ENCODE data around the gene MDC1.
A peak's percentile ranks its signal among the peaks of the same experiment; 100 is the strongest.

Gene MDC1

GRCh38 chr6:30754631-30755030 lies 37.5 kb upstream of the MDC1 start:
- TF ChIP-seq ZNF274 (IDR thresholded peaks at IDR 0.05; ENCODE audit: low read depth, low read length) = no peak
- no peak overlapping the region for H3K4me3 ChIP-seq (ENCODE audit: low read length)

DNA sequence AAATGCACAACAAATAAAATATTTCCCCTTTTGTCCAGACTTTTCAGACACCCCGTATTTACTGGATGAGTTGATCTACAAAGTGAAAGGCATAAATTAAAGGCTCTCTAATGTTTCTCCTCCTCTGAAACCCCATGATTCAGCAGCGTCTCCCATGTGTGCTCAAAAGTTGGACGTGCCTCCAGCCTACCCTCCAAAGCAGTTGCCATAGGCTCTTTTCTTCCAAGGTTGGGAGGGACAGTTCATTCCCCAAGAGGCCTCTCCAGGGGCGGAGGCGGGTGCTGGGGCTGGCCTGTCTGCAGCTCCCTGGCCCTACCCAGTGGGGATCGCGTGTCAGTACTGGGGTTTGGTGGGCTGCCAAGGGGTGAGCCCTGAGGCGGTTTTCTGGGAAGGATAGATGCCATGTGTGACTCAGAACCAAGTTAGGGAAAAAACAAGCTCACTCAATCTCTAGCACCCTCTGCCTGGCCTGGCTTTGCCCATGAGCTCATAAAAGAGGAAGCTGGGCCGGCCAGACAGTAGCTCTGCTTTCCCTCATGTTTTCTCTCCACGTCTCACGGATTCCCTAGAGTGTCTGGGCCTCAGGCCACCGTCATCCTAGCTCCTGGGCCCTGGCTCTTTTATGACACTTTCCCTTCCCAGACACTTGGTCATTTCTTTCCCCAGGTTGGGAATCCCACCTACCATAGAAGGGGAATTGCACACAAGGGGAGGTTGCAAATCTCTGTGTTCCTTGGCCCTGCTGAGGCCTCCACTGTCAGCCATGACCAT lies 35.3 kb upstream of the MDC1 start:
- no peak overlapping the region for H3K4me3 ChIP-seq (ENCODE audit: low read length)
- TF ChIP-seq ZNF274 (IDR thresholded peaks at IDR 0.05; ENCODE audit: low read depth, low read length) = no peak

- H3K4me3 ChIP-seq (ENCODE audit: low read length) = no peak overlapping the region
- no peak for TF ChIP-seq ZNF274 (IDR thresholded peaks at IDR 0.05; ENCODE audit: low read depth, low read length)
Measured at GRCh38 chr6:30750379-30750668, 33.2 kb upstream of the MDC1 start.

DNA sequence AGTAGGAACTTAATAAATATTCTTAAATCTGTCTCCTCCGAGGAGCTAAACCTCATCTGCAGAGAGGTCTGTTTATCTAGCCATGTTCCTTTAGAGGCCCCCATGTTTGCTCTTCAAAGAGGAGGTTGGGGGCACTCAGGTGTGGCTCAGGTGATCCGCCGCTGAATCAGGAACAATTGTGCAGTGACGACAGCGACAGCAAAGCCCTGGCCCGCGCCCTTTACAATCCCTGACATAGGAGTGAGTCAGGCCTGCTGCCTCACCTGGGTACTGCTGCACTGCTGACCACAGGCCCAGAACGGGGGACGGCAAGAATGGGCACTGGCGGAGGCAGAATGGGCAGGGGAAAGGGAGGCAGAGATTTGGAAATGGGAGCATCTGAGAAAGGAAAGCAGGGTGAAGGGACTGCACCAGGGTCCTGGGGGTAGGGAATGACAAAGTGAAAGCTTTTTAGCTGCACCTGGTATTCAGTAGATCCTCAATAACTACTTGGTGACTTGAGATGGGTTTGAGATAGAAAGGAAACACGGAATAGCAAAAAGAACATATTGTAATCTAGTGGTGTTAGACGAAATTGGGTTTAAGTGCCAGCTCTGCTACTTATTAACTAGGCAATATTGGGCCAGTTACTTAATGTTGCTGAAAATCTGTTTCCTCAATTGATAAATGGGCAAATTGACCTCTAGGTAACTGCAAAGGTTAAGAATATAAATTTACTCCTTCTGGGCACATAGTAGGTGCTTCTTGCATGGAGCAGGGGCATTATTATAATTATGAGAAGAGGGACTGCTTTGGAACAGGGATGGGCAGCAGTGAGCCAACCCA lies 32.7 kb upstream of the MDC1 start:
- no peak for TF ChIP-seq ZNF274 (IDR thresholded peaks at IDR 0.05; ENCODE audit: low read depth, low read length)
- H3K4me3 ChIP-seq (ENCODE audit: low read length) = no peak overlapping the region

DNA sequence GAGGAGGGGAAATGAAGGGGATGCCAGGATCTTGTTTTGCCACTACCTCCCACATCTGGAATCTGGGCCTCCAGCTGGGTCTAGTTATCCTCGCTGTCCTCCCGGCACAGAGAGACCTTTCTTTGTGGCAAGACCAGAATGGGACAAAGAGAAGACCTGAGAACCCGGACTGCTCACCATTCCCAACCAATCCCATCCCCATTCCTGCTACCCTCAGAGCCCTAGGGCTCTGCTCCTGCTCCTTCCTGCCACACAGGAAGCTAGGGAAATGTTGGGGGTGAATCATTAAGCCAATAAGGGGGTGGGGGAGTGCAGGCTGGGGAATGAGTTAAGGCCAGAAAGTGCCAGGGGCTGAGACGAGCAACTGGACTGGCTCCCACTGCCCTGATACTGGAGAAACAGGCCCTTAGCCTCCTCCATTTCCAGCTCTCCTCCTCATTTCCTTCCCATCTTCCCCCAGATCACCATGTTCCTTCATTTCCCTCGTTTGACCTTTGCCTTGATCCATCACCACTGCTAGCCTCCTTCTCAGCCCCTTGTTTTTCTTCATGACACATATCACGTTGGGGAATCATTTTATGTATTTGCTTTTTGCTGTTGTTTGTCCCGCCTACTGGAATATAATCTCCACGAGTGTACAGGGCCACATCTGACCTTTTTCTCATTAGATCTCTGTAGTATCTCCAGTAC lies 31.9 kb upstream of the MDC1 start:
- TF ChIP-seq ZNF274 (IDR thresholded peaks at IDR 0.05; ENCODE audit: low read depth, low read length) = no peak
- no peak overlapping the region for H3K4me3 ChIP-seq (ENCODE audit: low read length)

DNA sequence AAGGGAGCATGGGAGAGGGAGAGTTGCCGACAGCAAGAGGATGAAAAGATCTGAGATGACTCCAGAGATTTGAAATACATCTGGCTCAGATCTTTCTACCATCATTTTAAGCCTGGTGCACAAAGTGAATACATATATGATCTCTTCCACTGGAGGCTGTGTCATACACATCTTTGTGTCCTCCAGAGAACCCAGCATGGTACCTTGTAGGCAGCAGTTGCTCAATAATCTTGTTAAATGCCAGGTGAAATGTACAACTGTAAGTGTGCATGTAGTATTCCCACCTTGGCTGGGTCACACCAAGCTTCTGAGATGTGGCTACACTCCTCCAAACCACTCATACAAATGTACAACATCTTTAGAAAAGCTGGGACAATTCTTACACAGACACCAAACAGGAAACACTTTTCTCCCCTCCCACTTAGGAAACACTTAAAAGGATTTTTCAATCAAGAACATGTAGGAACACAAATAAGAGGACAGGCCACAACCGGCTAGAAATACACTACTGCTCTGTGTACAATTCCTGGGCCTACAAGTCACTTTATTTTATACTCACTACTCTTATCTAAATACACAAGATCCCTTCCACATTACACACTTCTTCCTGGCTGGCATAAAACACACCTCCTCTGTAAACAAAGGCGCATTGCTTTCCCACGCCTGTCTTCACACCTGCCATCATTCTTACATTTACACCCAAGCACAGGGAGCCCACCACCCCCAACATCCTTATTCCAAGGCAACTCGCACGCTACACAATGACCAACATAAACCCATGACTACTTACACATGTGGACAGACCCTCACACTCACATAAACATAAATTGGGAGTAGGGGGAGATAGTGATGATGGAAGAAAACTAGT lies 31.1 kb upstream of the MDC1 start:
- TF ChIP-seq ZNF274 (IDR thresholded peaks at IDR 0.05; ENCODE audit: low read depth, low read length) = no peak
- no peak overlapping the region for H3K4me3 ChIP-seq (ENCODE audit: low read length)

- H3K4me3 ChIP-seq (ENCODE audit: low read length) = no peak overlapping the region
- TF ChIP-seq ZNF274 (IDR thresholded peaks at IDR 0.05; ENCODE audit: low read depth, low read length) = no peak
Measured at GRCh38 chr6:30747300-30747687, 30.2 kb upstream of the MDC1 start.

GRCh38 chr6:30744054-30744805 lies 27.1 kb upstream of the MDC1 start, which contains the start of gene IER3:
IER3 (minus strand) TSS chr6:30744547; CDS start chr6:30744518, 29 bp downstream.
- H3K4me3 ChIP-seq (ENCODE audit: low read length) = peak within 1 kb of the TSS; percentile 94
- TF ChIP-seq ZNF274 (IDR thresholded peaks at IDR 0.05; ENCODE audit: low read depth, low read length) = no peak

DNA sequence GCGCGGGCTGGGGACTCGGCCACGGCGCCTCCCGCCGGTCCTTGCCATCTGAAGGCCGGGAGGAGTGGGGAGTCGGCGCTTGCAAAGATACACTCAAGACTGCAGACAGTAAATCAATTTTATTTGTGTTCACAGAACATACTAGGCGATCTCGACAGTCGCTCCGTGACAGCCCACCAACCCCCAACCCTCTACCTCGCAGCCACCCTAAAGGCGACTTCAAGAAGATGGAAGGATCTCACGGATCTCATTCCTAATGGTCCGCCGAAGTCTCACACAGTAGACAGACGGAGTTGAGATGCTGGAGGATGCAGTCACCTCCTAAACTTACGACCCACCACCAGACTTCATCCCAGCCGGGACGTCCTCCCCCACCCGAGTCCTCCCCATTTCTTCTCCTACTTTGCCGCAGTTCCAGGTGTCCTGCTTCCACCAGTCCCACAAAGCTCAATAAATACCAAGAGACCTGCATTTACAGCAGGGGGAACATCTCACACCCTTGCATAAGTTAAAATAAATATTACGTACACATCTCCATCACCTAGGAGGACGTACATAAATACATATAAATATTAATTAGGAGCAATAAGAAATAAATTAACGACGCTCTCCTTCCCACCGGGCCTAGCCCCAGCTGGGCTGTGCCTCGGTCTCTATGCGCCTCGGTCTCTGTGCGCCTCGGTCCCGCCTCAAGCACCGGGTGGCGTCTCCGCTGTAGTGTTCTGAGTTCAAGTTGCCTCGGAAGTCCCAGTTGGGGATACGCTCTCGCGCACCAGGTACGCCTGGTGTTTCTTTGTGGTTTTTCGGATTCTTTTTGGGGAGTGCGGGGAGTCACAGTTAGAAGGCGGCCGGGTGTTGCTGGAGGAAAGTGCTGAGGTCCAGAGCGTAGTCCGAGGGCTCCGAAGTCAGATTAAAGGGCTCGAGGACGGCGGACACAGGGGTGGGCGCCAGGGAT lies 26.3 kb upstream of the MDC1 start:
- peak overlapping the region; percentile 94 for H3K4me3 ChIP-seq (ENCODE audit: low read length)
- TF ChIP-seq ZNF274 (IDR thresholded peaks at IDR 0.05; ENCODE audit: low read depth, low read length) = no peak

DNA sequence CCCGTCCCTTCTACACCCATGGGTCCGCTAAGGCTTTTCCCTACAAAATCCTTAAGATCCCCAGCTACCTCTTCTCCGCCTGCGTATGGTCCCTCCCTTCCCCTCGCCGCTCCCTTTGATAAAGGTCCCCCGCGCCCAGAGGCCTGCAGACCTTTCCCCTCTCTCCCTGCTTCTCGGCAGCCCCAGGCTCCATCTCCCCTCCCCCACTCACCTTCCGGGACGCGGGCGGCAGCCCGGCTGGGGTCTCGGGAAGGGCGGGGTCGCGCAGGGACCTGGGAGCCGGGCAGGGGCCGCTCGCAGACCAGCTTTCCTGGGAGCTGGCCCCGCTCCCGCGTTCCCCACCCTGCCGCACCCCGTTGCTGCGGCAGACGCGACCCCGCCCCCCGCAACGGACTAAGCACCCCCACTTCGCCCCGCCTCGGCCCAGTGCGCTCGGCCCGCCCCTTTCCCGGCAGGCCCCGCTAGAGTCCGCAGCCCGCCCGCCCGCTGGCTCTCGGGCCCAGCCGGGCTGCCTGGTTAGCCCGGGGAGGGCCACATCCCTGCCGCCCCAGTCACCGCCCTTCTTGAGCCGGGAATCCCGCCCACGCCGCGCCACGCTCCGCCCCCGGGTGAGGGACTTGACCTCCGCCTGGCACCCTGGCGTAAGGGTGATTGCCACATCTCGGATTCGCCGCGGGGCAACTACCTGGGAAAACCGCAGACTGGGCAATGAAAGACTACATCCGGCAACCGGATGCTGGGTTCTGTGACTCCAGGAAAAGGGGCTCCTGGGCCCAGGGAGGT lies 25.4 kb upstream of the MDC1 start, which contains the start of gene FLOT1:
FLOT1 (minus strand) TSS at position 372 of the 783 bp plus-strand sequence. CDS start 498 bp downstream, outside the sequence.
- no peak for TF ChIP-seq ZNF274 (IDR thresholded peaks at IDR 0.05; ENCODE audit: low read depth, low read length)
- peak within 1 kb of the TSS; percentile 94 for H3K4me3 ChIP-seq (ENCODE audit: low read length)

GRCh38 chr6:30741789-30742315 lies 24.8 kb upstream of the MDC1 start:
- peak overlapping the region; percentile 94 for H3K4me3 ChIP-seq (ENCODE audit: low read length)
- no peak for TF ChIP-seq ZNF274 (IDR thresholded peaks at IDR 0.05; ENCODE audit: low read depth, low read length)
